Erythroblast (primary cell): ENCODE data around the gene FTSJ1.

Experiments used
- GATA1 ChIP-seq: IDR thresholded peaks from 2 replicates; pipeline ENCODE4 v1.6.1; 2011; ENCODE audit warnings: low read depth, mild to moderate bottlenecking, control low read depth, low read length, moderate library complexity
- POLR2A ChIP-seq: IDR thresholded peaks from 2 replicates; pipeline ENCODE4 v1.6.1; 2011; ENCODE audit warnings: mild to moderate bottlenecking, low read length

- no peak for TF ChIP-seq POLR2A
- no peak for TF ChIP-seq GATA1
Measured at GRCh38 chrX:48487362-48487798, 11.4 kb downstream of the FTSJ1 start.
